Fibroblast of skin of back (primary cell): ENCODE measurements around the gene ANXA7.
"Not testable (repeated sequence)": the region's sequence is repeated elsewhere in the genome, so short reads cannot be mapped to it uniquely, and the experiment has no call there.

Source experiments
- DNase-seq: peaks from one replicate; pipeline ENCODE4 v3.0.0-alpha.2; 2013

The ANXA7 gene

DNA sequence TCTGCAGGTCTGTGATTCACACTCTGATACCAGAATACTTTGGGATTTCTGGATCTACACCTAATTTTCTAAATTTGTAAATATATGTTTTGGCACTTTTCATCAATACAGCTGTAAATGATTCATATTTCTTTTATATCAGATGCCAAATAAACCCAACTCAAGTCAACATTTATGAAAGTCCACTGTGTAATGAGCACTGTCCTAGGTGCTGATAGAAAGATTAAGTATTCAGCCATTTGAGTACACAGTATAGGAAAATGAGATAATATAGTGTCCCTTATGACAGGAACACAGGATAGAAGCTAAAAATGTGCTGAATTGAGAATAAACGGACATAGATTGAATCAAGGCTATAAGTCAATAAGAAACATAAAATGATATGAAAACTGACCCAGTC is 6.4 kb downstream of the ANXA7 start:
- no peak for DNase-seq

DNA sequence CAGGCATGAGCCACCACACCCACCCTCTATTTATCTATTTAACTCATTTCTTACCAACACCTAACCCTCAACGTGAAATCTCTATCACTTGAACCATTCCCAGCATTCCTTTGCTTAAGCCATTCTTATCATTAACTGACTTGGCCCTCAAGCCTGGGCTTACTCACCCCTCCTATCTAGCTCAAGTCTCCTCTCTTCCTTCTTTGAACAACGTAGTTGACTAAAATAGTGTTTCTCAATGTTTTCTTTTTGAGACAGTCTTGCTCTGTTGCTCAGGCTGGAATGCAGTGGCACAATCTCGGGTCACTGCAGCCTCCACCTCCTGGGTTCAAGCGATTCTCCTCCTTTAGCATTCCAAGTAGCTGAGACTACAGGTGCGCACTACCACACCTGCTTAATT is 7.0 kb downstream of the ANXA7 start:
- DNase-seq: no peak

DNA sequence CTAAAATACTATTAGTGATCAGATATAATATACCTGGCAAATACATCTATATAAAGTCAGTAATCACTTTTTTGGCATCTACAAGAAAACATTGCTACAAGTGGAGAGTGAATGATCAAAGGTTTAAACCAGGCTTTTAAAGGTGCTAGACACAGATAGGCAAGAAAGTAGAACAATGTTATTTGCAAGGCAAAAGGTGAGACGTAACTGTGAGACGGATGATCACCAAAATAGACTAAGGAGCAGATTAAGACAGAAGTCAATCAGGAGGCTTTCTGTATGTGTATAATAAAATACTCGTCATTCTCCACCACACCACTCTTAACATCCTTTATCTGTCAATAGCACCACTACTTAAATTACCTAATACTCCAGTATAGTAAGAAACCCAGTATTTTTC is 8.3 kb downstream of the ANXA7 start:
- DNase-seq: no peak

DNA sequence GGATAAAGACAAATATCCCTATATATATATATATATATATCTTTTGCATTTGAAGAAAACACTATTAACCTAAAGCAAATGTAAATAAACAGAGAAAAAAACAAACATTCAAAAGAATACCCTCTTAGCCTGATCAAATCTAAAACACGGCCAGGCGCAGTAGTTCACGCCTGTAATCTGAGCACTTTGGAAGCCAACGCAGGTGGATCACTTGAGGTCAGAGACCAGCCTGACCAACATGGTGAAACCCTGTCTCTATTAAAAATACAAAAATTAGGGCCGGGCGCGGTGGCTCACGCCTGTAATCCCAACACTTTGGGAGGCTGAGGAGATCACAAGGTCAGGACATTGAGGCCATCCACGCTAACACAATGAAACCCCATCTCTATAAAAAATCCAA is 9.2 kb downstream of the ANXA7 start:
- DNase-seq: no peak

DNA sequence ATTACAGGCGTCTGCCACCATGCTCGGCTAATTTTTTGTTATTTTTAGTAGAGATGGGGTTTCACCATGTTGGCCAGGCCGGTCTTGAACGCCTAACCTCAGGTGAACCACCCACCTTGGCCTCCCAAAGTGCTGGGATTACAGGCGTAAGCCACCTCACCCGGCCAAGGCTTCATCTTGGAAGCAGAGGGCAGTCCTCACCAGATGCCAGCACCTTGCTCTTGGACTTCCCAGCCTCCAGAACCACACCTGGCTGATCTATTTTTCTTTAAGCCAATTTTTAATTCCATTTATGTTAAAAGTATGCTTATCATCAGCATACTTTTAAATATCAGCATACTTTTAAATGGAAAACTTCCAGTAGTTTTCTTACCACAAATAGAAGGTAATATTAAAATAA is 12.2 kb downstream of the ANXA7 start:
- no peak for DNase-seq

DNA sequence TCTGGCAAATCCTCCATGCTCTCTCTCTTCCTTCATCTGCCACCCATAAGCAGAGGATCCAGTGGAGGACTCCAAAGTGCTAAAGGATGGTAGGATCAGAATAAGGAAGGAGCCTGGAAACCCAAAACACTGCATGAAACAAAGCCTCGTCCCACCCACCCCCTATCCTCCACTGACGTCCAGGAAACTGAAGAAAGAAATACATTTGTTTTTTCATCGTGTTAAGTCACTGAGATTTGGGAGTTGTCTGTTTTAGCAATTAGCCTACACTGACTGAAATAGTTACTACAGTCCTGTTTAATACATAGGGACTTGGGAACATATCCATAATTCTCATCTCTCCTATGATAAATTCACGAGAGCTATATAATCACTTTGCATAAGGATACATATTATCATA is 14.8 kb downstream of the ANXA7 start:
- no peak for DNase-seq

DNA sequence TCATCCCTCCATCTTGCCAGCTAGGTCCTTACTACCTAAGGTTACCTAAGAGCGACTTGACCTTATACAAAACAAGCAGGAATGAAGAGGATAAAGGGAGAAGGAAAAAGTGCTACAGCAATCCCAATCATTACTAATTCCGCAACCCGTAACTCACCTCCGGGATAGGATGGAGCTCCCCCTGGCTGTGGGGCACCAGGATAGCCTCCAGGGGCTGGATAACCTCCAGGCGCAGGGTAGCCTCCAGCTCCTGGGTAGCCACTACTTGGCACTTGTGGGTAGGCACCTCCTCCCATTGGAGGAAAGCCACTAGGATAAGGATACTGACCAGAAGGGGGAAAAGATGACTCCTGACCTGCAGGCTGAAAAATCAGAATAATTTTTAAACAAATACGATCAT is 15.8 kb downstream of the ANXA7 start:
- DNase-seq: no peak

DNA sequence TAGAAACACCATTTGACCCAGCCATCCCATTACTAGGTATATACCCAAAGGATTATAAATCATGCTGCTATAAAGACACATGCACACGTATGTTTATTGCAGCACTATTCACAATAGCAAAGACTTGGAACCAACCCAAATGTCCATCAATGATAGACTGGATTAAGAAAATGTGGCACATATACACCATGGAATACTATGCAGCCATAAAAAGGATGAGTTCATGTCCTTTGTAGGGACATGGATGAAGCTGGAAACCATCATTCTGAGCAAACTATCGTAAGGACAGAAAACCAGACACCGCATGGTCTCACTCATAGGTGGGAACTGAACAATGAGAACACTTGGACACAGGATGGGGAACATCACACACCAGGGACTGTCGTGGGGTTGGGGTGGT is 19.5 kb downstream of the ANXA7 start:
- DNase-seq: not testable (repeated sequence)

DNA sequence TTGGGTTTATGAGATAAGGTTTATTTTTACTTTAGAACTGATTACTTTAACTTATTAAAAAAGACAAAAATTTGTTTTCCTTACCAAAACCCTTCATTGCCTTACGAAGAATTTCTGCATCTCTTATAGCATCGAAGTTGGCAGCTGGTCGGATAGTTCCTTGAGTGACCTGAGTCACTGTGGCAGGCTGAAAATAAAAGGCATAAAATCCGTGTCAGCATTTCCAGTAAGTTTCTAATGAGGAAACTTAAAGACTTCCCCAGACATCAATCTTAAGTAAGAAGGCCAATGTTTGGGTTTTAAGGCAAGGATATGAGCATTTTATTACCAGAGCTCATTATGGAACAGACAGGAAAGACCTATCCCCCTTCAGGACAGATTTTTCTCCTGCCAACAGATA is 25.6 kb downstream of the ANXA7 start:
- DNase-seq: no peak

DNA sequence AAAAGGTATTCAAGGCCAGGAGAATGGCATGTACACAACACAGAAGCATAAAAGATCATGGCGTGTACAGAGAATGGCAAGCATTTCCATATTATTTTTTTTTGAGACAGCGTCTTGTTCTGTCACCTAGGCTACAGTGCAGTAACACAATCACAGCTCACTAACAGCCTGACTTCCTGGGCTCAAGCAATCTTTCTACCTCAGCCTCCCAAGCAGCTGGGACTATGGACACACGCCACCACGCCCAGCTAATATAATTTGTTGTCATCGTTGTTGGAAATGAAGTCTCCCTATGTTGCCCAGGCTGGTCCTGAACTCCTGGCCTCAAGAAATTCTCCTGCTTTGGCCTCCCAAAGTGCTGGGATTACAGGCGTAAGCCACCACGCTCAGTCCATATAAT is 27.3 kb downstream of the ANXA7 start:
- no peak for DNase-seq

DNA sequence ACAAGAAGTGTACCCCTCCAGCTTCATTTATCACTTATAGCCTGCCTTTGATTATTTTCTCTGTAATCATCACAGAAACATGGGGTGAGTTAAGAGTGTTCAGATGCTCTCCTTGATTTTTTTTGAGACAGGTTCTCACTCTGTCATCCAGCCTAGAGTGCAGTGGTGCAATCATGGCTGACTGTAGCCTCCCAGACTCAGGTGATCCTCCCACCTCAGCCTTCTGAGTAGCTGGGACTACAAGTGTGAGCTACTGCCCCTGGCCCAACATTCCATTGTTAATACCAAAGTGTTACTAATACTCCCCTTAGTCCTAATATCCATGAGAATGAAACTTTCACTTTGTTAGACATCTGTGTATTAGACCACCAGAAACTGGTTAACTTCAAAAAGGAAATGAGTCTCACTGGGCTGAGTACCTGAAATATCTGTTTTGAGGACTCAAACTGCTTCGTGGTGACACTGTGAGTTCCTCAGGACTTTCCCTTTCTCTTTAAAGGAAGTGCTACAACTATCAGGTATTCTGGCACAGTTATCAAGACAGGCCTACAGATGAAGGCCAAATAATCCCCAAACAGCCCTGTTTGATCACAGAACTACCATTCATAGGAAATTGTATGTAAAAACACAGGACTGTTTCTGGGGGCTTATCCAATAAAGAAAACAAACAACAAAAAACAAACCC is 34.7 kb downstream of the ANXA7 start:
- DNase-seq: no peak

DNA sequence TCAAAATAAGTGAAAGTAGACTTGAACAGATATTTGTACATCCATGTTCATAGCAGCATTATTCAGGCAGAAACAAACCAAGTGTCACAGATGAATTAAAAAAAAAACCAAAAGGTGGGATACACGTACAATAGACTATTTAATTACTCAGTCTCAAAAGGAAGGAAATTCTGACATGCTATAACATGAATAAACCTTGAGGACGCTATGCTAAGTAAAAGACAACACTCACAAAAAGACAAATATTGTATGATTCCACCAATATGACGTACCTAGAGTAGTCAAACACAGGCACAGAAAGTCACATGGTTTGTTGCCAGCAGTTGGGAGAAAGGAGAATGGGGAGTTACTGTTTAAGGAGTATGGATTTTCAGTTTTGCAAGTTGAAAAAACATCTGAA is 37.2 kb downstream of the ANXA7 start:
- no peak for DNase-seq

DNA sequence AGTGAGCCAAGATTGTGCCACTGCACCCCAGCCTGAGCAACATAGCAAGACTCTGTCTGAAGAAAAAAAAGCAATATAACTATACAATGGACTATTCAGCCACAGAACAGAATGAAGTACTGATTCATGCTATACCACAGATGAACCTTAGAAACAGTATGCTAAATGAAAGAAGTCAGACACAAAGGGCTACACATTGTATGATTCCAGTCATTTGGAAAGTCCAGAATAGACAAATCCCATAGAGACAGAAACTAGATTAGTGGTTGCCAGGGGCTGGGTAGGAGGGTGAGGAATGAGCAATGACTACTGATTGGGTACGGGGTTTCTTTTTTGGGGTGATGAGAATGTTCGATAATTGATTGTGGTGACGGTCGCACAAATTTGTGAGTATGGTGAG is 45.6 kb downstream of the ANXA7 start:
- DNase-seq: no peak

DNA sequence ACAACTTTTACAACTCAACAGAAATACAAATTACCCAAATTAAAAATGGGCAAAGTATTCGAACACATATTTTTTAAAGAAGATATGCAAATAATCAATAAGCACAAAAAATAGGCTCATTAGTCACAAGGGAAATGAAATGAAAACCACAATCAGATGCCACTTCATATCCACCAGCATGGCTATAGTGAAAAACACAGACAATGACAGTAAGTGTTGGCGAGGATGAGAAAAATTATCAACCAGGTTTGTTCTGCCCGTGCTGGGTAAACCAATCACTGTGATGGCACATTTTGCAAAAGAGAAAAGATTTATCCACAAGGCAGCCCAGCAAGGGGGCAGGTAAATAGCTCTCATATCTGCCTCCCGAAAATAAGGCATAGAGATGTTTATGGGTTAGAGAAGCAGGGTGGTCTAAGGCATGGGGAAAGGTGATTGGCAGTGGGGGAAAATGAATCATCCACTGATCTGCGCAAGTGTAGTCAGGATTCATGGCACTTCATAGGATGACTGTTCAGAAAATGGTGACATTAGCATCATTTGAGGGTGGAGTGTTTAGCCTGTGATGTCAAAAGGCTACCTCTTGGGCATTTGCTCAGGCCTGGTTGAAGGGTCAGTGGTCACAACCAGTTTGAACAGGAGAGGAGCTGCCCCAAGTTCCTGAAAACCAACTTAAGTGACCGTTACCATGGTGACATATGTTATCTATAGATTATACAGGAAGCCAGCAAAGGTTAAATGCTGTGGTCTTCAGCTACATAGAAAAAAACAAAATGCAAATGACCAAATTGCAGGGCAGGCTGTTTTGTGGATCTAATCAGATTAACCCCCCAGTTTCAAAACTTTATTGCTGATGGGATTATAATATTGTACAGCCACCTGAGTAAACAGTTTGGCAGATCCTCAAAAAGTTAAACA is 47.2 kb downstream of the ANXA7 start:
- no peak for DNase-seq

DNA sequence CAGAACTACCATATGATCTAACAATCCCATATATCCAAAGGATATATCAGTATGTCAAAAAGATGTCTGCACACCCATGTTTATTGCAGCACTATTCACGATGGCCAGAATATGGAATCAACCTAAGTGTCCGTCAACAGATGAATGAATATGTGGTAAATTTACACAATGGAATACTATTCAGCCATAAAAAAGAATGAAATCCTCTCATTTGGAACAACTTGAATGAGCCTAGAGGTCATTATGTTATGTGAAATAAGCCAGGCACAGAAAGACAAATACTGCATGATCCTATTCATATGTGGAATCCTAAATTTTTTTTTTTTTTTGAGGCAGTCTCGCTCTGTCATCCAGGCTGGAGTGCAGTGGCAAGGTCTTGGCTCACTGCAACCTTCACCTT is 48.9 kb downstream of the ANXA7 start:
- no peak for DNase-seq

DNA sequence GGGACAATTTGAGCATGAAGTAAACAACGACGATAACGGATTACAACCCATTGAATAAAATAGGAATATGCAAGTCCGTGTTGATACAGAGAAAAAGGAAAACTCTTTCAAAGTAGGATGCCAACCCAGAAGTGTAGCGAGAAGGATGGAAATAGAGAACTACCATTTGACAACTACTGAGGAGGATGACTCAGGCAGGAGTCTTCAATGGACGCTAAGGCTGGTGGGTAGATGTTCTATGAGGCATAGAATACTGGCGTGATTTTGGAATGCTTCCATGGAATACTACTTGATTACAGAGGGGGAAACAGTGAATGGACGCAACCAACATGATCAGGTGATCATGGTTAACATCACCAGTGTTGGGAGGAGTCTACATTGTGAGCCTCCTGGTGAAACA is 54.4 kb downstream of the ANXA7 start:
- DNase-seq: no peak

DNA sequence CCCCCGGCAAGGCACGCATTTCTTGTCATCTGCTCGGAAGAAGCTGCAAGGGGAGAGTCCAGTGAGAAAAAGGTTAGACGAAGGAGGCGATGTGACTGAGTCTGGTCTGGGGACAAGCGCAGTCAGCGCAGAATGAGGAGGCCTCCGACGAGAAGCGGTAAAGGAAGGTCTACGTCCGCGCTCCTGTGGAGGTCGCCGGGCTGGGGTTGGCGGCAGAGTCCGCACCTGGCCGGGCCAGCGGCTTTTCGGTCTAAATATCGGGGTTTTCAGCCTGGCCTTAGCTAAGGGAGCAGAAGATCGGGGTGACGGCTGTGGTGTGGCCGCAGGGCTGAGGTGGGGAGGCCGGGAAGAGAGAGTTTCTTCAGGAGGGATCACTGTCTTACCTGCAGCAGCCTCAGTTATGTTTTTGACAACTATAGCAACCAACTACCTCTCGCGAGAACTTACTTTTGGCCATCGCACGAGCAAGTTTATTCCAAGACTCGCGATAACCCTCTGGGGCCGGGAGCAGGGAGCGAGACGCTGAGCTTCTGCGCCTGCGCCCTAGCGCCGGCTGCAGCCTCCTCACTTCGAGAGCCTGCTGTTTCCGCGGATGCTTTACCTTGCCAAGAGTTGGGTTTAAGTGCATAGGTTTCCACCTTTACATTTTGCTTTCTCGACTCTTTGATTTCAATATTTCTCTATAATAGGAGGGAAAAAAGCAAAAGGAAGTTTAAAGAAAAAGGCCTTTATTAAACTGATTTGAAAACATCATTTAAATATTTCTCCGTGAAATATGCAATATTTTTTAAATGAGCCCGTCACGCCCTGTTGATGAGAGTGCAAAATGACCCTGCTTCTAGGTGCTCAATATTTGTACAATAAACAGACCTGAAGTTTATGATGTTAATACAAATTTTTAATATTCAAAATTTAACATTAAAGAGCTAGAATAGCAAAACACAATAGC is 55.3 kb downstream of the ANXA7 start, which contains the start of gene CFAP70:
TSS of gene CFAP70 (minus strand) at position 534 of the 949 bp plus-strand sequence. CDS start 4,068 bp downstream, outside the sequence.
- DNase-seq: peak; percentile 95

DNA sequence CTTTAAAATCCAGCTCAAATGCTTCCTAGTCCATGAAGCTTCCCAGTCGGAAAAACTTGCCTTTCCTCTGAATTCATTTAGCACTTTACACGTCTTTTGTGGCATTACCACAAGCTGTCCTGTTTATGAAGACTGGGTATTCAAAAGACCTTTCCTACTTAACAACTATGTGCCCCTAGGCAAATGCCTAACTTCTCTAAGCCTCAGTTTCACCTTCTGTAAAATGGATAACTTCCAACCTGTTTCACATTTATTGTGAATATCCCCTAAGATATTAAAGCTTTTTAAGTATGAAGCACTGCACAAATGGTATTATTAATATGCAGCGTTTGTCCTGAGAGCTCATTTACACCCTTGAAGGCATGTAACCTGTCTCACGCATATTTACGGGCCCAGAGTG is 56.0 kb downstream of the ANXA7 start:
- no peak for DNase-seq

DNA sequence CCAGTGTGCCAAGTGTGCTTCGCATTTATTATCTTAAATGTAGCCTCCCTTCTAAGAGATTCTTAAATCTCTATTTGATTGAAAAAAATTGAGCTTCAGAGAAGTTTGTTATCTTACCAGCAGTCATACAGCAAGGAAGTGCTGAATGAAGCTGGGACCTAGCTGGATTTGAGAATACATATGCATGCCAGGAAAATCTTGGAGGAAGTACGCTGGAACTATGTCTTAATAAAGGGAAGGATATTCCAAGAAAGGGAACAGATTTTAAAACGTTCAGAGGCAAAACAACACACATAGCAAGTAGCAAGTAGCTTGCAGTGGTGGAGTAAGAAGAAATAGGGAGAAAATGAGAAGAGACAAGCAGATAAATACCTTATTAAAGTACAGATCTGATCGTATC is 56.7 kb downstream of the ANXA7 start:
- no peak for DNase-seq

DNA sequence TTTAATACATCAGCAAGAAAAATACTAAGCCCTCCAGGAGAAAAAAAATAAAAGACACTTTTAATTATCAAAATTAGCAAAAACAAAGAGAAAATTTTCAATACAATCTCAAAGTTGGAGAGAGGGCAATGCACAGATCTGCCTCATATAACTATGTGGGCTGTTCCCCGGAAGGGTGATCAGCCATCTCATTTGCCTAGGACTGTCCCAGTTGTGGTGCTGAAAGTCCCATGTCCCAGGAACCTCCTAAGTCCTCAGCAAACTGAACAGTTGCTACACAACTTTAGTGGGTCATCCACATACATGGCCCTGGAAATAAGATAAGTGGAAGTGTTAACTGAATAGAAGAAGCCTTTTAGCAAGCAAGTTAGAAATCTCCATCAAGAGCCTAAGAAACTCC is 69.6 kb downstream of the ANXA7 start:
- no peak for DNase-seq

DNA sequence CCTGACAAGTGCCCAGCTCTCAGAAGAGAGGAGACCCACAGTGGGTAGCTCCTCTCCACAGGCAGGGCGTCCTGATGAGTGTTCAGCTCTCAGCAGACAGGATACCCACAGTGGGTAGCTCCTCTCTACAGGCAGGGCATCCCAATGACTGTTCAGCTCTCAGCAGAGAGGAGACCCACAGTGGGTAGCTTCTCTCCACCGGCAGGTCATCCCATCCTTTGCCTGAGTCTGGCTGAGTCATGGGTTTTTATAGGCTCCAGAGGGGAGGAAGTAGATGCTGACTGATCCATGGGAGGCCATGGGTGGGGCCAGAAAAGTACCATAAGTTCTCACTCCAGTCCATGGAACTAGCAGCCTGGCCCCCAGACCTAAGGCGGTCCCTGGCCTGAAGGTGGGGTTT is 73.7 kb downstream of the ANXA7 start:
- DNase-seq: no peak

DNA sequence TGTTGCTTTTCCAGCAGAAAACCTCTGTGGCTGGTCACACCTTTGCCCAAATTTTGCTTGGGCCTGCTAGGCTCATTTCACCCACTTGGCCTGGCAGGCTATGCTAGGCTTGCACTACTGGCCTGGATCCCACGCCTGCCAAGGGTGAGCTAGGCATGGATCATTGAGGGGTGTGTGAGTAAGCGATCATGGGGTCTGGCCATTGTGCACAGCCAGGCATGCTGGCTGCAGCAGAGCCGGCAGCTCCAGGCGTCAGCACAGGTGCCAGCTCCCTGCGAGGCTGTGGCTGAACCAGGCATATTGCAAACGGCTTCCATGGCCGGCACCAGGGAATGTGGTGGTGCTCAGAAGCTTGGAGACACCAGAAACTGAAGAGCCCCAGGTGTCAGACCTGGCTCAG is 74.4 kb downstream of the ANXA7 start:
- DNase-seq: no peak

DNA sequence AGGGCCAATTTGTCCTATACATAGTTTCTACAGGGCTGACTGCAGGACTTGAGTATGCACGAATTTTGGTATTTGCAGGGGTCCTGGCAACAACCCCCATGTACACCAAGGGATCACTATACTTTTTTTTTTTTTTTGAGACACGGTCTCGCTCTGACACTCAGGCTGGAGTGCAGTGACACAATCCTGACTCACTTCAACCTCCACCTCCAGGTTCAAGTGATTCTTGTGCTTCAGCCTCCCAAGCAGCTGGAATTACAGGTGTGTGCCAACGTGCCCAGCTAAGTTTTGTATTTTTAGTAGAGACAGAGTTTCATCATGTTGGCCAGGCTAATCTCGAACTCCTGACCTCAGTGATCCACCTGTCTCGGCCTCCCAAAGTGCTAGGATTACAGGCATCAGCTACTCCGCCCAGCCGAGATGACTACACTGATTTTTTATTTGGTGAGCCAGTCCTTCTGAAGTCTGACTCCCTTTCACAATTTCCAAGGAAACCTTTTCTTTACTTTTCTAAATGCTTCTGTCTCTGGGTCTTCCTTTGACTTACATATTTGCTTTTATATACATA is 75.0 kb downstream of the ANXA7 start:
- DNase-seq: no peak
